H1 (cell line): Measurements from ENCODE around the gene SYT14. TPM values are rescaled to one million over a fixed set of nuclear protein-coding genes. Genes with fewer than 3 reads are reported as not detected.

Experiments used
- ASH2L ChIP-seq: fragments of 200-600, 300-600 bp; sonication (generic); IDR thresholded peaks from one replicate; pipeline ENCODE4 v1.7.1; 2017; ENCODE audit warnings: low read length
- ATF3 ChIP-seq: IDR thresholded peaks from 2 replicates; pipeline ENCODE4 v1.6.1; 2011; ENCODE audit warnings: low read depth, mild to moderate bottlenecking, low read length; ENCODE audit not compliant: insufficient read depth
- CBX8 ChIP-seq: fragments of 300-800, 300-1000 bp; sonication (generic); IDR thresholded peaks from 2 replicates; pipeline ENCODE4 v1.7.1; 2016; ENCODE audit warnings: low read depth, low read length, borderline replicate concordance
- CHD1 ChIP-seq: IDR thresholded peaks from 2 replicates; pipeline ENCODE4 v1.6.1; 2012; ENCODE audit warnings: low read depth, low read length, improper control_type of control experiment
- CHD2 ChIP-seq: IDR thresholded peaks from 2 replicates; pipeline ENCODE4 v1.6.1; 2012; ENCODE audit warnings: low read length, improper control_type of control experiment
- CREB1 ChIP-seq: IDR thresholded peaks from 2 replicates; pipeline ENCODE4 v1.6.1; 2012; ENCODE audit warnings: inconsistent platforms
- CTCF ChIP-seq, 3 experiments: IDR thresholded peaks; 1 replicate in 2 of 3; 2 replicates in 1 of 3; pipeline versions ENCODE4 v1.5.1 to v1.6.1; 2011; ENCODE audit warnings: low read length in 3 of 3, mild to moderate bottlenecking in 3 of 3, inconsistent platforms in 2 of 3, low read depth in 1 of 3, moderate library complexity in 1 of 3; ENCODE audit not compliant: insufficient read depth in 1 of 3; ENCODE audit errors: control extremely low read depth in 1 of 3
- EP300 ChIP-seq, 2 experiments: IDR thresholded peaks; 1 replicate in 1 of 2; 2 replicates in 1 of 2; pipeline ENCODE4 v1.6.1; 2011 to 2012; ENCODE audit warnings: low read depth in 2 of 2, low read length in 2 of 2, mild to moderate bottlenecking in 2 of 2, borderline replicate concordance in 1 of 2, inconsistent platforms in 1 of 2, moderate library complexity in 1 of 2
- EZH2 ChIP-seq: fragments of 200-600 bp; sonication (generic); IDR thresholded peaks from 2 replicates; pipeline ENCODE4 v1.7.1; 2012; ENCODE audit warnings: low read depth, mild to moderate bottlenecking, moderate library complexity, low read length, inconsistent platforms; ENCODE audit not compliant: severe bottlenecking
- JUND ChIP-seq: IDR thresholded peaks from 2 replicates; pipeline ENCODE4 v1.6.1; 2011; ENCODE audit warnings: mild to moderate bottlenecking, improper control_type of control experiment, low read length
- KDM4A ChIP-seq: IDR thresholded peaks from one replicate; pipeline ENCODE4 v1.7.1; 2012; ENCODE audit warnings: low read depth, mild to moderate bottlenecking, moderate library complexity, low read length, inconsistent platforms; ENCODE audit not compliant: severe bottlenecking
- POLR2AphosphoS5 ChIP-seq: IDR thresholded peaks from 2 replicates; pipeline ENCODE4 v1.6.1; 2011; ENCODE audit warnings: low read depth, low read length
- RAD21 ChIP-seq, 2 experiments: IDR thresholded peaks in 1 of 2; conservative IDR thresholded peaks in 1 of 2; 2 replicates each; pipeline ENCODE4 v1.6.1; 2011; ENCODE audit warnings: low read depth in 2 of 2, low read length in 2 of 2, improper control_type of control experiment in 1 of 2, inconsistent platforms in 1 of 2, mild to moderate bottlenecking in 1 of 2, moderate library complexity in 1 of 2
- RBBP5 ChIP-seq: IDR thresholded peaks from 2 replicates; pipeline ENCODE4 v1.7.1; 2012; ENCODE audit warnings: low read depth, mild to moderate bottlenecking, inconsistent platforms, low read length, moderate library complexity, borderline replicate concordance
- SP4 ChIP-seq: IDR thresholded peaks from 2 replicates; pipeline ENCODE4 v1.6.1; 2012; ENCODE audit warnings: low read length, inconsistent platforms
- TAF1 ChIP-seq: IDR thresholded peaks from 2 replicates; pipeline ENCODE4 v1.6.1; 2011; ENCODE audit warnings: mild to moderate bottlenecking, low read depth, low read length
- TEAD4 ChIP-seq: IDR thresholded peaks from 2 replicates; pipeline ENCODE4 v1.6.1; 2012; ENCODE audit warnings: low read depth, low read length, inconsistent platforms, mixed read lengths
- YY1 ChIP-seq: IDR thresholded peaks from 2 replicates; pipeline ENCODE4 v1.6.1; 2011; ENCODE audit warnings: low read depth, mild to moderate bottlenecking, low read length
- polyA plus RNA-seq, 7 experiments: library from polyadenylated mRNA; depleted of rRNA in 3 of 7; stranded (reverse) in 5 of 7; unstranded in 2 of 7; fragments of >200 nt in 5 of 7; fragments of 200-250 nt in 2 of 7; gene quantifications; 1 replicate in 5 of 7; 2 replicates in 1 of 7; 4 replicates in 1 of 7; pipeline versions ENCODE4 v1.2.1 to v1.2.3, GENCODE V29; 2011 to 2013; ENCODE audit warnings: missing spikeins in 2 of 7, mixed read lengths in 2 of 7
- total RNA-seq: library from RNA; stranded (reverse); fragmentation: NEBNext Ultra II Directional; extraction: Animal tissue kit (Norgen Biotek cat#: 25700); gene quantifications from 2 replicates; pipeline ENCODE4 v1.2.1, GENCODE V29; 2021

Gene SYT14
- total and polyA plus RNA-seq, 2 of the 8 experiments (the other 6 are each of a cell fraction or from before 2014, with no cell fraction given): 2.3 to 18.4 TPM

DNA sequence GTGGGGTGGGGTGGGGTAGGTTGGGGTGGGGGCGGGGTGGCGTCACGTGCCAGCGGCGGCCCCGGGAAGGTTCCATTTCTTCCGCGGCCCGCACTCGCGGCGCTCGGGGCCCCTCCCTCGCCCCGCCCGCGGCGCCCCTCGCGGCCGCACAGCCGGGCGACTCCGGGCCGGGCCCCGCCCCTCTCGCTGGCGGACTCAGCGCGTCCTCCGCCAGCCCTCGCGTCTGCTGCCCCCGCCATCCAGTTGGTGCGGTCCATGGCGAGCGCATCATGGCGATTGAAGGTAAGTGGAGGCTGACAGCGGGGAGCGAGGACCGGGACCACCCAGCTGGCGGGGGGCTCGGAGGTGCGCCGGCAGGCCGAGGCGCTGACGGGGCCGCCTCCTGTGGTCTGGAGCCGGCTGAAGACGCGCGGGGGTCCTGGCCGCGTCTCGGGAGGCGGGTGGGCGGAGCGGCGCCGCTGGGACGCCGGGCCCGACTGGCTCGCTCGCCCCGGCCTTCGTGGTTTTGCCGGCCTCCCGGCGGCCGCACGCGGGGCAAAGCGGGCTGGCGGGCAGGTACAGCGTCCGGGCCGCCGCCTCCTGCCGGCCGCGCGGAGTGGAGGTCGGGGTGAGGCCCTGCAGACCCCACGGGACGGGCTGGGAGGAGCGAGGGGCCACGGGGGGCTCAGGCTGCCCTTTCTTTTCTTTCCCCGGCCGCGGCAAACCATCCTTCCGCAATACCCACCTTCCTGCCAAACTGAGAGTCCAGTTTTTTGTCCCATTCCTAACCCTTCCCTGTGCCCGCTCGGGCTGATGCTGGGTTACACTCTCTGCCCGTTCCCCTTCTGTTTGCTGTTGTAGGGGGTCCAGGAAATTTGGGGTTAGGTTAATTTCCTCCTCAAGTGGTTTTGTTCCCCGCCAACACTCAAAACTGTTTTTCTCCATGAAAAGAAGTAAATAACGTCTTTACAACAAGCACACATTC lies at the start of gene SYT14 (continued):
- peak in 2 of 3 experiments; percentile 6 to 20; a peak in 2 of 4 replicates for TF ChIP-seq CTCF (IDR thresholded peaks at IDR 0.05; ENCODE audit: control extremely low read depth in 1 of 3, insufficient read depth in 1 of 3, low read depth in 1 of 3, low read length in 3 of 3)
- TF ChIP-seq EP300 (IDR thresholded peaks at IDR 0.05; ENCODE audit: borderline replicate concordance in 1 of 2, low read depth in 2 of 2, low read length in 2 of 2): peak in 1 of 2 experiments; percentile 82; a peak in 2 of 3 replicates
- no peak for TF ChIP-seq CBX8
- TF ChIP-seq ATF3: no peak
- TF ChIP-seq TAF1: peak; percentile 80
- TF ChIP-seq ASH2L: peak; percentile 80
- TF ChIP-seq CREB1: peak; percentile 54
- TF ChIP-seq CHD1: peak; percentile 34; the same call in 1 of the 2 replicates
- peak; percentile 58; the same call in 1 of the 2 replicates for TF ChIP-seq JUND
- peak; percentile 64; the same call in 1 of the 2 replicates for TF ChIP-seq POLR2AphosphoS5
- TF ChIP-seq TEAD4: no peak
- no peak for TF ChIP-seq SP4
- TF ChIP-seq EZH2: no peak
- TF ChIP-seq CHD2: no peak
- peak; percentile 59; the same call in 1 of the 2 replicates for TF ChIP-seq YY1
- peak; percentile 76 for TF ChIP-seq KDM4A
- TF ChIP-seq RBBP5: peak; percentile 70; the same call in 1 of the 2 replicates
- TF ChIP-seq RAD21 (IDR thresholded peaks at IDR 0.05 in 1 of 2, conservative IDR thresholded peaks at IDR 0.05 in 1 of 2; ENCODE audit: low read depth in 2 of 2, low read length in 2 of 2): peak in 1 of 2 experiments; percentile 13; a peak in 1 of 4 replicates
